Measurements from ENCODE around the gene TP53BP1.

DNA sequence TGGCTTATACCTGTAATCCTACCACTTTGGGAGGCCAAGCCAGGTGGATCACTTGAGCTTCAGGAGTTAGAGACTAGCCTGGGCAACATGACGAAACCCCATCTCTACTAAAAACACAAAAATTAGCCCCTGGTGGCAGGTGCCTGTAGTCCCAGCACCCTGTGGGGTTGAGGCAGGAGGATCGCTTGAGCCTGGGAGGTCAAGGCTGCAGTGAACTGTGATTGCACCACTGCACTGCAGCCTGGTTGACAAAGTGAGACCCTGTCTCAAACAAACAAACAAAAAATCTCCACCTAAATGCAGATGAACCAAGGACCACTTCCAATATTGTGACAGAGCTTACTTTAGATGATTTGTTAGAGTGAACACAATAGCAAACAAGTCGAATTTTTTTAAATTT, 53.7 kb downstream of the TP53BP1 start:
- TF ChIP-seq, protein P1, sequence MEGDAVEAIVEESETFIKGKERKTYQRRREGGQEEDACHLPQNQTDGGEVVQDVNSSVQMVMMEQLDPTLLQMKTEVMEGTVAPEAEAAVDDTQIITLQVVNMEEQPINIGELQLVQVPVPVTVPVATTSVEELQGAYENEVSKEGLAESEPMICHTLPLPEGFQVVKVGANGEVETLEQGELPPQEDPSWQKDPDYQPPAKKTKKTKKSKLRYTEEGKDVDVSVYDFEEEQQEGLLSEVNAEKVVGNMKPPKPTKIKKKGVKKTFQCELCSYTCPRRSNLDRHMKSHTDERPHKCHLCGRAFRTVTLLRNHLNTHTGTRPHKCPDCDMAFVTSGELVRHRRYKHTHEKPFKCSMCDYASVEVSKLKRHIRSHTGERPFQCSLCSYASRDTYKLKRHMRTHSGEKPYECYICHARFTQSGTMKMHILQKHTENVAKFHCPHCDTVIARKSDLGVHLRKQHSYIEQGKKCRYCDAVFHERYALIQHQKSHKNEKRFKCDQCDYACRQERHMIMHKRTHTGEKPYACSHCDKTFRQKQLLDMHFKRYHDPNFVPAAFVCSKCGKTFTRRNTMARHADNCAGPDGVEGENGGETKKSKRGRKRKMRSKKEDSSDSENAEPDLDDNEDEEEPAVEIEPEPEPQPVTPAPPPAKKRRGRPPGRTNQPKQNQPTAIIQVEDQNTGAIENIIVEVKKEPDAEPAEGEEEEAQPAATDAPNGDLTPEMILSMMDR (IDR thresholded peaks at IDR 0.05; ENCODE audit: poor library complexity): no peak
- no peak for TF ChIP-seq EZH2phosphoT487 (IDR thresholded peaks at IDR 0.05; ENCODE audit: low read depth, severe bottlenecking, unreplicated experiment)
